Neuronal stem cell (in vitro differentiated cells): ENCODE data around the gene METTL16.

Source experiments
- DNase-seq: peaks from one replicate; pipeline ENCODE4 v3.0.0-alpha.2; 2013; ENCODE audit warnings: low spot score
- H2AFZ ChIP-seq: one replicate; pipeline ENCODE4 v1.6.1; 2013; ENCODE audit warnings: mild to moderate bottlenecking, low read length, inconsistent platforms
- H2AK5ac ChIP-seq: 2 replicates; pipeline ENCODE4 v1.6.1; 2013; ENCODE audit warnings: low read depth, mild to moderate bottlenecking, inconsistent platforms, low read length, moderate library complexity, mixed read lengths
- H2BK120ac ChIP-seq: 2 replicates; pipeline ENCODE4 v1.6.1; 2013; ENCODE audit warnings: low read depth, mild to moderate bottlenecking, inconsistent platforms, low read length, moderate library complexity, mixed read lengths
- H2BK12ac ChIP-seq: one replicate; pipeline ENCODE4 v1.6.1; 2013; ENCODE audit warnings: low read length, inconsistent platforms
- H2BK15ac ChIP-seq: 2 replicates; pipeline ENCODE4 v1.6.1; 2013; ENCODE audit warnings: mild to moderate bottlenecking, low read length, inconsistent platforms, mixed read lengths
- H2BK5ac ChIP-seq: one replicate; pipeline ENCODE4 v1.6.1; 2013; ENCODE audit warnings: inconsistent platforms, mild to moderate bottlenecking, low read length, moderate library complexity
- H3K14ac ChIP-seq: one replicate; pipeline ENCODE4 v1.6.1; 2013; ENCODE audit warnings: low read length, inconsistent platforms
- H3K18ac ChIP-seq: 2 replicates; pipeline ENCODE4 v1.6.1; 2013; ENCODE audit warnings: low read length, inconsistent platforms
- H3K23ac ChIP-seq: 2 replicates; pipeline ENCODE4 v1.6.1; 2013; ENCODE audit warnings: low read depth, mild to moderate bottlenecking, mixed read lengths, low read length, inconsistent platforms; ENCODE audit not compliant: poor library complexity
- H3K27ac ChIP-seq: replicated peaks from 3 replicates; pipeline ENCODE4 v1.5.1; 2013; ENCODE audit warnings: low read length, inconsistent platforms
- H3K27me3 ChIP-seq, 3 experiments: 2 replicates each; pipeline ENCODE4 v1.6.1; 2013; ENCODE audit warnings: low read length in 3 of 3, mild to moderate bottlenecking in 2 of 3, inconsistent platforms in 1 of 3, low read depth in 1 of 3, mixed read lengths in 1 of 3, moderate library complexity in 1 of 3; ENCODE audit not compliant: control insufficient read depth in 3 of 3, insufficient read depth in 3 of 3
- H3K36me3 ChIP-seq, 2 donors: replicated peaks in 1 of 2; 2 replicates each; pipeline ENCODE4 v1.6.1; 2013; ENCODE audit warnings: low read length in 2 of 2; ENCODE audit not compliant: control insufficient read depth in 2 of 2, insufficient read depth in 2 of 2
- H3K4ac ChIP-seq: 2 replicates; pipeline ENCODE4 v1.6.1; 2013; ENCODE audit warnings: inconsistent platforms, mild to moderate bottlenecking, low read length, moderate library complexity
- H3K4me1 ChIP-seq, 2 donors: 1 replicate in 1 of 2; 2 replicates in 1 of 2; pipeline ENCODE4 v1.6.1; 2013; ENCODE audit warnings: low read length in 2 of 2, low read depth in 1 of 2; ENCODE audit not compliant: control insufficient read depth in 2 of 2, insufficient read depth in 1 of 2
- H3K4me2 ChIP-seq: one replicate; pipeline ENCODE4 v1.6.1; 2013; ENCODE audit warnings: mild to moderate bottlenecking, low read length, inconsistent platforms; ENCODE audit not compliant: insufficient read depth, poor library complexity, severe bottlenecking
- H3K4me3 ChIP-seq, 2 donors: 2 replicates each; pipeline ENCODE4 v1.5.1; 2013; ENCODE audit warnings: low read length in 2 of 2, mild to moderate bottlenecking in 2 of 2, inconsistent platforms in 1 of 2, moderate library complexity in 1 of 2
- H3K79me1 ChIP-seq: one replicate; pipeline ENCODE4 v1.6.1; 2013; ENCODE audit warnings: low read depth, mild to moderate bottlenecking, inconsistent platforms, low read length, moderate library complexity
- H3K9ac ChIP-seq: one replicate; pipeline ENCODE4 v1.6.1; 2013; ENCODE audit warnings: mild to moderate bottlenecking, low read depth, low read length, inconsistent platforms; ENCODE audit not compliant: poor library complexity
- H3K9me3 ChIP-seq, 2 donors: replicated peaks in 1 of 2; 2 replicates each; pipeline versions ENCODE3 to v1.6.1; 2013; ENCODE audit warnings: low read length in 2 of 2, mild to moderate bottlenecking in 2 of 2, inconsistent platforms in 1 of 2, low read depth in 1 of 2, mixed read lengths in 1 of 2, moderate library complexity in 1 of 2; ENCODE audit not compliant: control insufficient read depth in 2 of 2, insufficient read depth in 1 of 2
- H4K8ac ChIP-seq: one replicate; pipeline ENCODE4 v1.6.1; 2013; ENCODE audit warnings: low read depth, mild to moderate bottlenecking, inconsistent platforms, low read length, moderate library complexity
- H4K91ac ChIP-seq: one replicate; pipeline ENCODE4 v1.6.1; 2013; ENCODE audit warnings: low read length, low read depth, mild to moderate bottlenecking, inconsistent platforms; ENCODE audit not compliant: poor library complexity
- WGBS, 2 donors: extraction: QIAGEN DNeasy Blood & Tissue Kit; methylation state at CpG; one replicate each; pipeline ENCODE4 v1.1.7; 2013; ENCODE audit warnings: missing lambda C conversion rate in 2 of 2, mixed read lengths in 1 of 2; ENCODE audit not compliant: insufficient read length in 2 of 2, insufficient replicate concordance in 1 of 2; ENCODE audit errors: extremely low coverage in 2 of 2; 5-methylcytosine and 5-hydroxymethylcytosine counted together

METTL16 gene

DNA sequence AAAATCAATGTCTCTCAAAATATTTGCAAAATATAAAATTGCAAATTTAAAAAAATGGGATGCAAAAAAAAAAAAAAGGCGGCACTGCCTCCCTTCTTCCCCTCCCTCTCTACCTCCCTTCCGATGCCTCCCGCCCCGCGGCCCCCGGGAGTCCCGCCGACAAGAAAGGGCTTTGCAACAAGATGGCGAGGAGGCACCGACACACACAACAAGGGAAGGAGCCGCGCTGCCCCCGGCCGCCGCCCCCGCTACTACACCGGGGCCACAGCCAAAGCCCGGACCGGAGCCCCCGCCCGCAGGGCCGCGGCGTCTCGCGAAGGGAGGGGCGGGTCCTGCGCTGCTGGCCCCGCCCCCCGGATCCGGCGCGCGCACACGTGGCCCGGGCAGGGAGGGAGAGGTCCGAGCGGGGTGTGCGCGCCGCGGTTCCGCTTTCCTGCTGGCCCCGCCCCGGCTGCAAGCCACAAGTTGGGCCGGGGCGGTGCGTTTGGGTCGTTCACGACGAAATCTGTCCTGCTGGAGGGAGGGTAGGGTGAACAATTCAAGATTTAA, 110.7 kb downstream of the METTL16 start, which contains the start of gene MNT:
Gene MNT (minus strand): TSS at position 184 of the 549 bp plus-strand sequence. CDS start 348 bp downstream, outside the sequence.
- peaks cover 27 to 42% of the 10 kb centered on the region in 2 donors for H3K4me1 ChIP-seq
- peak within 1 kb of the TSS; percentile 95 for H3K9ac ChIP-seq
- peaks cover 3% of the 10 kb centered on the region for H3K79me1 ChIP-seq
- peak within 1 kb of the TSS; percentile 95 for H2AK5ac ChIP-seq
- H2BK5ac ChIP-seq: peak within 1 kb of the TSS; percentile 96
- peak within 1 kb of the TSS; percentile 97 for H2AFZ ChIP-seq
- H3K36me3 ChIP-seq: peaks cover 0 to 7% of the 10 kb centered on the region in 2 donors
- peak within 1 kb of the TSS; percentile 95 for H3K4ac ChIP-seq
- WGBS, 2 donors: no CpG with 5 or more reads among the region's 51 CpGs
- peak within 1 kb of the TSS; percentile 75 for H3K14ac ChIP-seq
- peak within 1 kb of the TSS; percentile 47 for H2BK12ac ChIP-seq
- H3K18ac ChIP-seq: peak within 1 kb of the TSS; percentile 94
- peak within 1 kb of the TSS; percentile 97 to 99 for H3K4me3 ChIP-seq
- no peak within 1 kb of the TSS for H4K8ac ChIP-seq
- H3K27me3 ChIP-seq: no peaks in the 10 kb centered on the region
- H3K9me3 ChIP-seq: no peaks in the 10 kb centered on the region
- peak within 1 kb of the TSS; percentile 100 for H3K4me2 ChIP-seq
- H3K23ac ChIP-seq: peak within 1 kb of the TSS; percentile 100
- peak within 1 kb of the TSS; percentile 88 for H2BK15ac ChIP-seq
- H2BK120ac ChIP-seq: peak within 1 kb of the TSS; percentile 98
- H3K27ac ChIP-seq: peak within 1 kb of the TSS; percentile 87
- peak within 1 kb of the TSS; percentile 93 for H4K91ac ChIP-seq
- peak; percentile 94 for DNase-seq

- Histone ChIP-seq H3K23ac (peak overlapping the region; percentile 100), H3K14ac (peak overlapping the region; percentile 75), H3K36me3 (peaks cover 0 to 7% of the 10 kb centered on the region in 2 donors), H3K18ac (peak overlapping the region; percentile 94), H3K4me2 (peak overlapping the region; percentile 100), H3K27ac (peak overlapping the region; percentile 74), H2AK5ac (peak overlapping the region; percentile 95), H3K4me3 (peak overlapping the region; percentile 97 to 99), H3K27me3 (no peaks in the 10 kb centered on the region), H2BK12ac (no peak overlapping the region), H3K4ac (no peak overlapping the region), H2BK120ac (peak overlapping the region; percentile 98), H4K91ac (no peak overlapping the region), H3K4me1 (peaks cover 32 to 47% of the 10 kb centered on the region in 2 donors), H2AFZ (peak overlapping the region; percentile 97), H2BK5ac (peak overlapping the region; percentile 96), H4K8ac (no peak overlapping the region), H3K9ac (peak overlapping the region; percentile 95), H3K9me3 (no peaks in the 10 kb centered on the region), H3K79me1 (peaks cover 8% of the 10 kb centered on the region), H2BK15ac (peak overlapping the region; percentile 88)
- DNase-seq: peak; percentile 72
- WGBS, 2 donors: no CpG with 5 or more reads among the region's 43 CpGs
Measured at GRCh38 chr17:2400474-2400866, 111.2 kb downstream of the METTL16 start.

GRCh38 chr17:2399572-2400473, 111.9 kb downstream of the METTL16 start:
- peak overlapping the region; percentile 100 for H3K23ac ChIP-seq
- H2AK5ac ChIP-seq: peak overlapping the region; percentile 95
- H3K27ac ChIP-seq: peak overlapping the region; percentile 79
- H2AFZ ChIP-seq: peak overlapping the region; percentile 97
- no CpG with 5 or more reads among the region's 82 CpGs for WGBS, 2 donors
- peak overlapping the region; percentile 47 for H2BK12ac ChIP-seq
- peaks cover 0 to under 1% of the 10 kb centered on the region in 2 donors for H3K36me3 ChIP-seq
- peak overlapping the region; percentile 75 for H3K14ac ChIP-seq
- peak overlapping the region; percentile 88 for H2BK15ac ChIP-seq
- H4K8ac ChIP-seq: no peak overlapping the region
- H4K91ac ChIP-seq: peak overlapping the region; percentile 93
- no peaks in the 10 kb centered on the region for H3K9me3 ChIP-seq
- peak overlapping the region; percentile 98 for H2BK120ac ChIP-seq
- peak overlapping the region; percentile 95 for H3K4ac ChIP-seq
- peak overlapping the region; percentile 100 for H3K4me2 ChIP-seq
- H3K79me1 ChIP-seq: peaks cover 11% of the 10 kb centered on the region
- peak overlapping the region; percentile 97 to 99 for H3K4me3 ChIP-seq
- peak overlapping the region; percentile 94 for H3K18ac ChIP-seq
- H2BK5ac ChIP-seq: peak overlapping the region; percentile 96
- peak; percentile 96 for DNase-seq
- peak overlapping the region; percentile 95 for H3K9ac ChIP-seq
- H3K4me1 ChIP-seq: peaks cover 35 to 53% of the 10 kb centered on the region in 2 donors
- H3K27me3 ChIP-seq: no peaks in the 10 kb centered on the region
